Nephron (organoid): Measurements from ENCODE around the gene CALN1.

Source experiments
- H3K27ac Mint-ChIP-seq, 3 experiments: 2 replicates each; pipeline ENCODE4 v1.8.0; 2020; ENCODE audit warnings: mixed read lengths in 3 of 3, mild to moderate bottlenecking in 2 of 3, moderate library complexity in 1 of 3
- H3K27me3 Mint-ChIP-seq: 2 replicates; pipeline ENCODE4 v1.8.0; 2021; ENCODE audit warnings: low read depth, mild to moderate bottlenecking, moderate library complexity, mixed read lengths
- H3K36me3 Mint-ChIP-seq: 2 replicates; pipeline ENCODE4 v1.8.0; 2020; ENCODE audit warnings: low read depth, mixed read lengths
- H3K4me1 Mint-ChIP-seq: 2 replicates; pipeline ENCODE4 v1.8.0; 2020; ENCODE audit warnings: mixed read lengths
- H3K4me3 Mint-ChIP-seq, 3 experiments: 2 replicates each; pipeline ENCODE4 v1.8.0; 2020; ENCODE audit warnings: mild to moderate bottlenecking in 3 of 3, mixed read lengths in 3 of 3, moderate library complexity in 2 of 3
- H3K9me3 Mint-ChIP-seq: 2 replicates; pipeline ENCODE4 v1.8.0; 2020; ENCODE audit warnings: mixed read lengths
- TF ChIP-seq, protein P1 (sequence below), 3 experiments: fragments of 200-600 bp; sonication (generic); IDR thresholded peaks; one replicate each; pipeline ENCODE4 v1.5.0; 2021; ENCODE audit warnings: antibody characterized with exemption in 3 of 3; ENCODE audit not compliant: unreplicated experiment in 3 of 3

CALN1 gene

DNA sequence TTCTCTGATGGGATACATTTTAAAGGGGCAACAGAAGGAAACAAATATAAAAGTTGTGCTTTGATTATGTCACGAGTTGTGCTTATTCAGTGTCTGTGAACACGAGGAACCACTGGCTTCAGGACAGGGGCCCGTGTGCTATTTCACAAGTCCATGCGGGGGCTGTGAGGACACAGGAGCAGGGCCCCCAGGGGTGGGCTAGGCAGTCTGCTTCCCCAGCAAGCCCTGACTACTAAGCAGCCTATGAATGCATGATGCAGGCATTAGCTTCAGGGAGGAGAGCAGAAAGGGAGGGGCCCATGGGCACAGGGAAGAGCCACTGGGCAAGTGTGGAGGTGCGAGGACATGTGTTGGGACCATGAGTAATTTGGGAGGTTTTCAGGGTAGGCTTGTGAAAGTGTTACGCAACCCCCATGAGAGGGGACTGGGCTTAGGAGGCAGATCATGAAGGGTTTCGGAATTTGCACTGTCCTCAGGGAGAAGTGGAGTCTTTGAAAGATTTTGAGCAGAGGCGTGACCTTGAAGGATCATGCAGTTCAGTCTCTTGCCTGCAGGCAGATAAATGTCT, 424.9 kb downstream of the CALN1 start:
- H3K27me3 Mint-ChIP-seq = peaks cover 8% of the 10 kb centered on the region
- H3K4me1 Mint-ChIP-seq = no peaks in the 10 kb centered on the region
- no peak overlapping the region for H3K4me3 Mint-ChIP-seq
- H3K27ac Mint-ChIP-seq = no peak overlapping the region
- H3K36me3 Mint-ChIP-seq = no peaks in the 10 kb centered on the region
- no peaks in the 10 kb centered on the region for H3K9me3 Mint-ChIP-seq
- TF ChIP-seq, protein P1, sequence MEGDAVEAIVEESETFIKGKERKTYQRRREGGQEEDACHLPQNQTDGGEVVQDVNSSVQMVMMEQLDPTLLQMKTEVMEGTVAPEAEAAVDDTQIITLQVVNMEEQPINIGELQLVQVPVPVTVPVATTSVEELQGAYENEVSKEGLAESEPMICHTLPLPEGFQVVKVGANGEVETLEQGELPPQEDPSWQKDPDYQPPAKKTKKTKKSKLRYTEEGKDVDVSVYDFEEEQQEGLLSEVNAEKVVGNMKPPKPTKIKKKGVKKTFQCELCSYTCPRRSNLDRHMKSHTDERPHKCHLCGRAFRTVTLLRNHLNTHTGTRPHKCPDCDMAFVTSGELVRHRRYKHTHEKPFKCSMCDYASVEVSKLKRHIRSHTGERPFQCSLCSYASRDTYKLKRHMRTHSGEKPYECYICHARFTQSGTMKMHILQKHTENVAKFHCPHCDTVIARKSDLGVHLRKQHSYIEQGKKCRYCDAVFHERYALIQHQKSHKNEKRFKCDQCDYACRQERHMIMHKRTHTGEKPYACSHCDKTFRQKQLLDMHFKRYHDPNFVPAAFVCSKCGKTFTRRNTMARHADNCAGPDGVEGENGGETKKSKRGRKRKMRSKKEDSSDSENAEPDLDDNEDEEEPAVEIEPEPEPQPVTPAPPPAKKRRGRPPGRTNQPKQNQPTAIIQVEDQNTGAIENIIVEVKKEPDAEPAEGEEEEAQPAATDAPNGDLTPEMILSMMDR (IDR thresholded peaks at IDR 0.05; ENCODE audit: unreplicated experiment in 3 of 3) = no peak

DNA sequence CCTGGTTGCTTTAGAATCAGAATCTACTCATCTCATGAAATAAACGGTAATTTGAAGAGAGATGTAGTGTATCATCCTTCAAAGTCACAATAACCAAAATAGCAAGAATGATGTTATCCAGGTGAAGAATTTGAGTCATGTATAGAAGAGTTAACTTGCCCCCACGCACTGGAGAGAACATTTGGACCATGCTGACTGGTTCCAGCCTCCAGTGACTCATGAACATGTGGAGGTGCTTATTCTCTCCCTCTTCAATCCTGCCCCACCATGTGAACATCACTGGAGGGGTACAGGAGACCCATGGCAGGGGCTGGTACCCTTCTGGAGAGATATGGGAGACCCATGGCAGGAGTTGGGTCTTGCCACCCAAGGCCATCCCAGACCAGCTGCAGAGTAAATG, 427.8 kb downstream of the CALN1 start:
- no peaks in the 10 kb centered on the region for H3K9me3 Mint-ChIP-seq
- H3K4me3 Mint-ChIP-seq = no peak overlapping the region
- no peaks in the 10 kb centered on the region for H3K36me3 Mint-ChIP-seq
- H3K27ac Mint-ChIP-seq = no peak overlapping the region
- no peaks in the 10 kb centered on the region for H3K4me1 Mint-ChIP-seq
- TF ChIP-seq, protein P1 (IDR thresholded peaks at IDR 0.05; ENCODE audit: unreplicated experiment in 3 of 3) = no peak
- peaks cover 11% of the 10 kb centered on the region for H3K27me3 Mint-ChIP-seq

DNA sequence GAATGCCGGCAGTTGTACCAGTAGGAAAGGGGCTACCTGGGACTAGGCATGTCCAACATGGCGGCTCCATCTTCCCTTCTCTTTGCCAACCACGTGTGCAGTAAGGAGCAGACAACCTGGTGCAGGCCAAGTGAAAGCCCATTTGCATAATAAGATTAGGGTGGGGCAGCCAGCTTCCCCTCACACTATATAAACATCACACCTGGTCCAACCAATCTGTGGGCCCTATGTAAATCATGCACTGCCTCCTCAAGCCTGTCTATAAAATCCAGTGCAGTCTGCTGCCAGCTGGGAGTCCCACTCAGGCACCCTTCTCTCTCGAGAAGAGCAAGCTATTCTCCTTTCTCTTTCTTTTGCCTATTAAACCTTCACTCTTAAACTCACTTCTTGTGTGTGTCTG, 429.3 kb downstream of the CALN1 start:
- Mint-ChIP-seq H3K9me3 (no peaks in the 10 kb centered on the region), H3K27me3 (peaks cover 6% of the 10 kb centered on the region), H3K27ac (no peak overlapping the region)

DNA sequence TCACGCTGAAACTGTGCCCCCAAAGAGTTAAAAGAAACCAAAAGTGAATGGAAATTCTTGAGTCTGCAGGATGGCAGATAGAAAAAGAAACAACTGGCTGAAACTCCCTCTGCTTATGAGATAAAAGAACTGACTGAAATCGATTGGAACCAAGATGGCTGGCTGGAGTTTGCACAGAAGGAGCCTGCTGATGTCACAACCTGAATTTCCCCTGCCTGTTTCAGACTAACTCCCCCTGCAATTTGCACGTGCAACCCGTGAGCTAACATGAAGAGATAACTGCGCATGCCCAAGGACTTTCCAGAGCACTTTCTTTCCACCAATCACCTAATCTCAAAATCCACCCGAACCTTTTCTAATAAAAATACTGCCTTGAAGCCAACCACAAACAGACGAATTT, 435.5 kb downstream of the CALN1 start:
- Mint-ChIP-seq H3K27me3 (peaks cover 6% of the 10 kb centered on the region), H3K27ac (no peak overlapping the region), H3K36me3 (no peaks in the 10 kb centered on the region), H3K4me1 (no peaks in the 10 kb centered on the region), H3K4me3 (no peak overlapping the region), H3K9me3 (no peaks in the 10 kb centered on the region)
- TF ChIP-seq, protein P1 (IDR thresholded peaks at IDR 0.05; ENCODE audit: unreplicated experiment in 3 of 3) = no peak

More for the DNA sequence above, 429.3 kb downstream of the CALN1 start:
- H3K4me1 Mint-ChIP-seq = no peaks in the 10 kb centered on the region
- TF ChIP-seq, protein P1 (IDR thresholded peaks at IDR 0.05; ENCODE audit: unreplicated experiment in 3 of 3) = no peak
- H3K36me3 Mint-ChIP-seq = no peaks in the 10 kb centered on the region
- H3K4me3 Mint-ChIP-seq = no peak overlapping the region

DNA sequence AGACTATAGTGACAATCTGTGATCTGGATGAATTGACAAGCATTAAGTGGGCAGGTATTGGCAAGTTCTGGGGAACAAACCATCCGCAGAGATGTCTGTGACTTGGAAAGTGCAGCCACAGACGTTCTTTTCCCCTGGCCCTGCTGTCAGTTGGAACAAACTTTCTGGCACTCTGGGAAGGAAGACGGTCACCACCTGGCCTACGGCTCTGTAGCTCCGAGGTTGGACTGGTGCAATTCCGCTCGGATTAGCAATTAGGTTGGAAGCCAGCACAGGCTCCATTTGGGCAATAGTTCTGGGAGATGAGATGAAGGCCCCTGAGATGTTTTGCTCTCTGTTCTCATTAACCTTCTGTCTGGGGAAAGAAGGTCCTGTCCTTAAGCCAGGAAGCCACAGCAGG, 437.5 kb downstream of the CALN1 start:
- Mint-ChIP-seq H3K36me3 (no peaks in the 10 kb centered on the region), H3K9me3 (no peaks in the 10 kb centered on the region), H3K27me3 (no peaks in the 10 kb centered on the region), H3K4me1 (no peaks in the 10 kb centered on the region), H3K4me3 (no peak overlapping the region), H3K27ac (no peak overlapping the region)
- TF ChIP-seq, protein P1 (IDR thresholded peaks at IDR 0.05; ENCODE audit: unreplicated experiment in 3 of 3) = no peak

DNA sequence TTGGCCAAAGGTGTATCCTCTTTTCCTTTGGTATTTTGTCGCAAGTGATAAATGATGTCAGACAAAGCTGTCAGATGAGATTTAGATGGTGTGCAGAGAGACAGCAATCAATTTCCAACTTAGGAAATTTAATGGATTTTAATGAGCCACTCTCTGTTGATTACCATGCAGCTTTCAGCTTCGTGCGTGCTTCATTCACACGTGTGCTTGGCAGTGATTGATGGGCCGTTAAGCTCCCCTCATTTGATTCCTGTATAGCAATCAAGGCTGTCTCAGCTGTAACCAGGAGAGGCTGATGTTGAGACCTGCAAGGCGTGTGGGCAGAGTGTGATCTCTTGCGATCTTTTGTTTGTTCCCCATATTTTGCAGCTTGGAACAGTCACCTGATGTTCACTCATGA, 439.6 kb downstream of the CALN1 start:
- Mint-ChIP-seq H3K36me3 (no peaks in the 10 kb centered on the region), H3K4me3 (no peak overlapping the region), H3K4me1 (peaks cover 6% of the 10 kb centered on the region), H3K27ac (no peak overlapping the region), H3K9me3 (no peaks in the 10 kb centered on the region), H3K27me3 (no peaks in the 10 kb centered on the region)
- TF ChIP-seq, protein P1 (IDR thresholded peaks at IDR 0.05; ENCODE audit: unreplicated experiment in 3 of 3) = no peak
